Gastrocnemius medialis (tissue), 4 donors: ENCODE measurements around the gene CNTNAP3.
"Not testable (repeated sequence)": the region's sequence is repeated elsewhere in the genome, so short reads cannot be mapped to it uniquely, and the experiment has no call there.

Source experiments
- POLR2A ChIP-seq, 2 donors: fragments of 450-650 bp; IDR thresholded peaks; one replicate each; pipeline ENCODE4 v1.6.1; 2017; ENCODE audit warnings: antibody characterized with exemption in 2 of 2, mild to moderate bottlenecking in 2 of 2, moderate library complexity in 2 of 2
- TF ChIP-seq, protein P1 (sequence below), 5 experiments: fragments of 450-650 bp in 3 of 5; fragments of 200-600 bp in 2 of 5; sonication (generic) in 2 of 5; IDR thresholded peaks in 4 of 5; conservative IDR thresholded peaks in 1 of 5; 1 replicate in 4 of 5; 2 replicates in 1 of 5; pipeline ENCODE4 v1.5.1; 2016 to 2019; ENCODE audit warnings: antibody characterized with exemption in 5 of 5, mild to moderate bottlenecking in 3 of 5, moderate library complexity in 3 of 5

GRCh38 chr9:39157714-39158113 is 130.3 kb downstream of the CNTNAP3 start:
- not testable (repeated sequence) for TF ChIP-seq POLR2A (IDR thresholded peaks at IDR 0.05)
- TF ChIP-seq, protein P1, sequence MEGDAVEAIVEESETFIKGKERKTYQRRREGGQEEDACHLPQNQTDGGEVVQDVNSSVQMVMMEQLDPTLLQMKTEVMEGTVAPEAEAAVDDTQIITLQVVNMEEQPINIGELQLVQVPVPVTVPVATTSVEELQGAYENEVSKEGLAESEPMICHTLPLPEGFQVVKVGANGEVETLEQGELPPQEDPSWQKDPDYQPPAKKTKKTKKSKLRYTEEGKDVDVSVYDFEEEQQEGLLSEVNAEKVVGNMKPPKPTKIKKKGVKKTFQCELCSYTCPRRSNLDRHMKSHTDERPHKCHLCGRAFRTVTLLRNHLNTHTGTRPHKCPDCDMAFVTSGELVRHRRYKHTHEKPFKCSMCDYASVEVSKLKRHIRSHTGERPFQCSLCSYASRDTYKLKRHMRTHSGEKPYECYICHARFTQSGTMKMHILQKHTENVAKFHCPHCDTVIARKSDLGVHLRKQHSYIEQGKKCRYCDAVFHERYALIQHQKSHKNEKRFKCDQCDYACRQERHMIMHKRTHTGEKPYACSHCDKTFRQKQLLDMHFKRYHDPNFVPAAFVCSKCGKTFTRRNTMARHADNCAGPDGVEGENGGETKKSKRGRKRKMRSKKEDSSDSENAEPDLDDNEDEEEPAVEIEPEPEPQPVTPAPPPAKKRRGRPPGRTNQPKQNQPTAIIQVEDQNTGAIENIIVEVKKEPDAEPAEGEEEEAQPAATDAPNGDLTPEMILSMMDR (IDR thresholded peaks at IDR 0.05 in 4 of 5, conservative IDR thresholded peaks at IDR 0.05 in 1 of 5): not testable (repeated sequence)
